Measurements from ENCODE around the gene NUAK2. TPM values are rescaled to one million over a fixed set of nuclear protein-coding genes. Genes with fewer than 3 reads are reported as not detected.

The NUAK2 gene
- polyA plus RNA-seq, 3 donors from 2014 or later = 6.3 to 26.4 (median 6.6) TPM

DNA sequence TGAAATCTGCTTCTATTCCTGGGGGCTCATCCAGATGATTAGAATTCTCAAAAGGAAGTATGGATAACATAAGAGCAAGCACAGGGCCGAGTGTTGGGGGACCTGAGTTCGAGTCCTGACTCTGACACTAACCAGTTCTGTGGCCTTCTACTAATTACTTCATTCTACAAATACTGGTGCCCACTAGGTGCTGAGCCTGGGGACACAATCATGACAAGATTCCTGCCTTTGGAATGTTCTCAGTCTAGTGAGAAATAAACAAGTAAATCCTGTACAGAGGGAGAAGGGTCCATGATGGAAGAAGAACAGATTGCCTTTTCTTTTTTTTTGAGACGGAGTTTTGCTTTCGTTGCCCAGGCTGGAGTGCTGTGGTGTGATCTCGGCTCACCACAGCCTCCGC is 2.2 kb upstream of the NUAK2 start:
- peaks cover 0 to 2% (median 0%) of the 10 kb centered on the region in 6 donors for H3K9me3 Mint-ChIP-seq
- peaks cover 0 to 3% (median 2%) of the 10 kb centered on the region in 3 donors for H3K36me3 Mint-ChIP-seq
- peaks cover 40 to 55% of the 10 kb centered on the region in 2 donors for H3K4me1 Mint-ChIP-seq
- H3K27me3 Mint-ChIP-seq (ENCODE audit: low read depth in 3 of 3) = peaks cover 3 to 4% (median 3%) of the 10 kb centered on the region in 3 donors
- no peak overlapping the region for H3K4me3 Mint-ChIP-seq
- H3K27ac Mint-ChIP-seq = no peak overlapping the region
- DNase-seq = no peak

DNA sequence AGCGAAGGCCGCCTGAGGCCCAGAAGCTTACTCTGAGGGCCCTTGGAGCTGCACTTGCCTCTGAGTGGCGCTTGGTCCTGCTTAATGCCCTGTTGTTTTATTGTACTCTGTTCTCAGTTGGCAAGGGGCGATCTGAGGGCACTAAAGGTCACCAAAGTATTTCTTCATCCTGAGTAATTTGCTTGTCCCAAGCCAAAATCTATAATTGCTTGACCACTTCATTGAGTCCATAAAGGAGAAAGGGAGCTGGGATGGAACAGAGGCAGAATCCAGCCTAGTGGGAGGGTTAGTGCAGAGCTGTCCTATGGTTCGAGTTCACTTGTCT is 376 bp upstream of the NUAK2 start:
- Mint-ChIP-seq H3K36me3 (peaks cover 0 to 7% (median 3%) of the 10 kb centered on the region in 3 donors), H3K27me3 (ENCODE audit: low read depth in 3 of 3) (peaks cover 3 to 4% (median 3%) of the 10 kb centered on the region in 3 donors), H3K4me1 (peaks cover 59 to 74% of the 10 kb centered on the region in 2 donors), H3K4me3 (peak overlapping the region; percentile 95 to 100 (median 99)), H3K9me3 (peaks cover 0 to 2% (median 0%) of the 10 kb centered on the region in 6 donors), H3K27ac (peak overlapping the region; percentile 57 to 90 (median 74))
- DNase-seq = no peak

DNA sequence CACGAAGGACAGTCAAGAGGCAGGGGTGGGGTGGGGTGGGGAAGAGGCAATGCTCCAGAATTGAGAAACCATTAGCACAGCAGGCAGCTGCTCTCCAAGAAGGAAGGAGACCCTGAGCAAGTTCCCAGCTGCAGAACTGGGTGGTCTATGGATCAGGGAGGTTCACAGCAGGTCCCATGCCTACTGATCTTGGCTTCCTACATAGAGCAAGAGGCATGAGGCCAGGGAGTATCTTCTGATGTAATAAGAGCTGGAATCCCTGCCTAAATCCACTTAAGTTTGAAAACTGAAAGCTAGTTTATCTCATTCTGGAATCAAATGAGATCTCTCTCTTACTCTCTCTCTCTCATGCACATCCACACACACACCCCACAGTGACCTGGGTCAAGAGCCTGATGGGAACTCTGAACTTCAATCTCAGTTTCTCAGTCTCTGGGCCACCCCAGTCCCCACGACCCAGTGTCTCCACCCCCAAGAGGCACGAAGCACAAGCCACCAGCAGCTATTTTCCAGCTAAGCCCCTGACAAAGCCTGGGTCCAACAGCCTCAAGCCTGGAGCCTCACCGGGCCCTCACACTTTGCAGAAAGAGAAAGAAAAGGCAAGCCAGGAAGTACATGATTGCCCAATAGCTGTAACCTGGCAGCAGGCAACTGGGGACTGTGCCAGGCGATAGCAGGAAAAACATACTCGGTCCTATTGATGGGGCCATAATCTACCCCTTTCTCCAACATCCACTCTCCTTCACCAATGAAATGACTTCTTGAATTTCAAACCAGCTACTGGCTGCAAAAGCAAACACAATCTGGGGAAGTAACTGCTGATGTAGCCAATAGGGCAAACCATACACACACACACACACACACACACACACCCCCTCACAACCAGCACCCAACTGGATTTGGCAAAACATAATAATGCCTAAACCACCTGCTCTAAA is 2.2 kb downstream of the NUAK2 start:
- Mint-ChIP-seq H3K27ac (peak overlapping the region; percentile 90 to 98 (median 95)), H3K4me1 (peaks cover 72 to 86% of the 10 kb centered on the region in 2 donors), H3K36me3 (peaks cover 0 to 7% (median 3%) of the 10 kb centered on the region in 3 donors), H3K9me3 (peaks cover 0 to 2% (median 0%) of the 10 kb centered on the region in 6 donors), H3K27me3 (ENCODE audit: low read depth in 3 of 3) (peaks cover 2 to 5% (median 3%) of the 10 kb centered on the region in 3 donors), H3K4me3 (peak overlapping the region; percentile 95 to 100 (median 99))
- peak; percentile 43 to 49 (median 49) for DNase-seq

DNA sequence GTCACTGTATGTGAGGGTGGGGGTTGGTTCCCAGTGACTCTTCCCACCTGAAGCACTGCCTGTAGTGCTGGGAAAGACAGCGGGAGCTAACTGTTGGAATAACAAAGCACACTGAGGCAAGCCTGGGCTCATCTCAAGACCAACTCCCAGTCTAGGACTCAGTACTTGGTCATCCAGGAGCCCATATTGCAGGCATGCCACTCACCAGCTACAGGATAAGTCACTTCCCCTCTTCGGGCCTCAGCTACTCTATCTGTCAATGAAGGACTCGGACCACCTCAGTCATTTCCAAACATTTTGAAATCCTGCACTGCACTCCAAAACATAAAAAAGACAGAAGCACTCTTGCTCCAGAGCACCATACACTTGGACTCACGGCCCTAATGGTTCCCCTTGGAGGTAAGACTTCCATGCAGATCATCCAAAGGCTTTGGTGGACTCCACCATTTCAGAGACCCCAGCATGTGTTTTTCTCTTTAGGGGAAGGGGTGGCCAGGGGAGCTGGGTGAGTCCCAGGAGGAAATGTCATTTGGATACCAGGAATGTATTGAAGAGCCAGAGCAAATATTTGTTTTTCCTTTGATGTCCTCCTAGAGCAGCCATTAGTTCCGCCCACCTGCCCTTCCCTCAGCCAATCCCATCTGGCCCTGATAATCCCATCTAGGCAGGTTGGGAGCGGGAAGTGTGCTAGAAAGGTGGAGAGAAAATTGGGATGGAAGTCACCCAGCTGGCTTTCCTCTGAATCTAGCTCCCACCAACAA is 3.1 kb downstream of the NUAK2 start:
- H3K27me3 Mint-ChIP-seq (ENCODE audit: low read depth in 3 of 3) = peaks cover 0 to 9% (median 5%) of the 10 kb centered on the region in 3 donors
- peak overlapping the region; percentile 95 to 100 (median 99) for H3K4me3 Mint-ChIP-seq
- H3K27ac Mint-ChIP-seq = peak overlapping the region; percentile 37 to 98 (median 84)
- H3K36me3 Mint-ChIP-seq = peaks cover 0 to 7% (median 3%) of the 10 kb centered on the region in 3 donors
- peaks cover 0 to 2% (median 0%) of the 10 kb centered on the region in 6 donors for H3K9me3 Mint-ChIP-seq
- peaks cover 81 to 90% of the 10 kb centered on the region in 2 donors for H3K4me1 Mint-ChIP-seq
- DNase-seq = no peak

DNA sequence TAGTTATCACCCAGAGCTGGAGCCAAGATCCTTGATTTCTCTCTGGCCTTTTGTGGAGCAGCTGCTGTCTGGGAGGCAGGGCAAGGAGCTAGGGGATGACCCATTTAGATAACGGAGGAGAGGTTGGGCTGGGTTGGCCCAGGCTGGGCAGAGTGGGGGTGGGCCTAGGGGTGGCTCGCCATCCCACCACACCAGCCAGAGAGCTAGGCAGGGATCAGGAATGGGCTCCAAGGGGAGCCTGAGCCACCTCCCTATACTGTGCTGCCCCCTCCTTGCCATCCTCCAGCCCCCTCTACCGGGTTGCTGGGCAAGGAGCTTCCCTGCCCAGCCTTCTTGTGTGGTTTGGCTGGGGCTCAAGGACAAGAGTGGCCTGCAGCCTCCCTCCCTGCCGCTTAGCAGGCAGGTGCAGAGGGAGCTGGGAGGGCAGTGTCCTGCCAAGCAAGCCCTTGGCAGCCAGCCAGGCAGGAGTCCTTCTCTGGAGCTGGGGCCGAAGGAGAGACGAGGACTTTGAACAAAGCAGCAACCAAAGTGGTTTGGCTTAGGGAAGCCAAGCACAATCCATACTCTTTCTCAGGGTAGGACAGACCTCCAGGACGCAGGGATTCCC is 4.1 kb downstream of the NUAK2 start:
- Mint-ChIP-seq H3K9me3 (peaks cover 0 to 2% (median 0%) of the 10 kb centered on the region in 6 donors), H3K4me1 (peaks cover 91 to 98% of the 10 kb centered on the region in 2 donors), H3K4me3 (peak overlapping the region; percentile 55 to 100 (median 95)), H3K27ac (peak overlapping the region; percentile 80 to 98 (median 93)), H3K27me3 (ENCODE audit: low read depth in 3 of 3) (peaks cover 0 to 9% (median 5%) of the 10 kb centered on the region in 3 donors), H3K36me3 (peaks cover 0 to 7% (median 3%) of the 10 kb centered on the region in 3 donors)
- no peak for DNase-seq

DNA sequence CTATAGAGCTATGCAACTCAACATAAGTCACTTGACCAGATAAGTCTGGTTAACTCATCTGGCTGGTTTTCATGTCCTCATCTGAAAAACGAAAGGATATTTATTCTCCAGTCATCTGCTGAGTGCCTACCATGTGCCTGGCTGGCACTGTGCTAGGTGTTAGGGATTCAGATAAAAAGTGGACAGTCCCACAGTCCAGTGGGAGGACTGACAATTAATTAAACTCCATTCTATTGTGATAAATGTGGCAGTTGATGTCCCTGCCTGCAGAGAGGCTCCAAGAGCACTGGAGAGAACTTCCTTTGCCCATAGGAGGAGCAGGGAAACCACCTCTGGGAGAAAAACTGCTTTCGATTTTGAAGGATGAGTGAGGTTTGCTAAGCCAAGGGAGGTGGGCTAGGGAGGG is 5.4 kb downstream of the NUAK2 start:
- Mint-ChIP-seq H3K4me1 (peaks cover 97 to 100% of the 10 kb centered on the region in 2 donors), H3K36me3 (peaks cover 5 to 12% (median 8%) of the 10 kb centered on the region in 3 donors), H3K4me3 (peak overlapping the region; percentile 43 to 100 (median 58)), H3K27me3 (ENCODE audit: low read depth in 3 of 3) (peaks cover 0 to 11% (median 2%) of the 10 kb centered on the region in 3 donors), H3K27ac (peak overlapping the region; percentile 82 to 98 (median 93)), H3K9me3 (peaks cover 0 to 2% (median 0%) of the 10 kb centered on the region in 6 donors)
- peak in 1 of 3 donors; percentile 15 for DNase-seq

DNA sequence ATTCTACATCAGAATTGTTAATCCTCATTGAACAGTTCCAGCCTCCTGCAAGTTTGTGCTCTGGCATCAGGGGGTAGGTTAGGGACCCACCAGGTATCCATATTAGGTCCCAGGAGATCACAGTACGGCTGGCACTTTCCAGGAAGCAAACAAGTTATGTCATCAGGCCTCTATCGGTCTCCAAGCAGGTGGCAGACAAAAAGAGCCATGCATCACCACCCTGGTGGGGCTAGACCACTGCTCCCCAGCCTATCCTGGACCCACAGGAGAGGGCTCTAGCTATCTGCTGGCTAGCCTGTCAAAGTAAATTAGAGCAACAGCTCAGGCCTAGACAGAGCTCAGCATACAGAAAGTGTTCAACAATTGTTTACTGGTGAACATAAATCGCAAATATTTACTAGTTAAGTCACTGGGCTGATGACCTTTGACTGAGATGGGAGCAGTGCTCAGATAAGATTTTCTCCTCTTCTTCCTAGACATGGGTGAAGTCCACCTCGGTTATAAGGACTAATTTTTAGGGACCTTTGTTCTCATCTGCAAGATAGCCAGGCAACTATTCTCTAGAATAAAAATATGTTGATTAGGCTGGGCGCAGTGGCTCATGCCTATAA is 6.4 kb downstream of the NUAK2 start:
- H3K27ac Mint-ChIP-seq = peak overlapping the region; percentile 92 to 98 (median 97)
- H3K36me3 Mint-ChIP-seq = peaks cover 15 to 19% (median 17%) of the 10 kb centered on the region in 3 donors
- peak in 2 of 3 donors; percentile 17 for DNase-seq
- H3K4me3 Mint-ChIP-seq = peak overlapping the region; percentile 79 to 93 (median 89)
- peaks cover 99% of the 10 kb centered on the region in 2 donors for H3K4me1 Mint-ChIP-seq
- peaks cover 0 to 8% (median 2%) of the 10 kb centered on the region in 3 donors for H3K27me3 Mint-ChIP-seq (ENCODE audit: low read depth in 3 of 3)
- peaks cover 0 to 2% (median 0%) of the 10 kb centered on the region in 6 donors for H3K9me3 Mint-ChIP-seq

DNA sequence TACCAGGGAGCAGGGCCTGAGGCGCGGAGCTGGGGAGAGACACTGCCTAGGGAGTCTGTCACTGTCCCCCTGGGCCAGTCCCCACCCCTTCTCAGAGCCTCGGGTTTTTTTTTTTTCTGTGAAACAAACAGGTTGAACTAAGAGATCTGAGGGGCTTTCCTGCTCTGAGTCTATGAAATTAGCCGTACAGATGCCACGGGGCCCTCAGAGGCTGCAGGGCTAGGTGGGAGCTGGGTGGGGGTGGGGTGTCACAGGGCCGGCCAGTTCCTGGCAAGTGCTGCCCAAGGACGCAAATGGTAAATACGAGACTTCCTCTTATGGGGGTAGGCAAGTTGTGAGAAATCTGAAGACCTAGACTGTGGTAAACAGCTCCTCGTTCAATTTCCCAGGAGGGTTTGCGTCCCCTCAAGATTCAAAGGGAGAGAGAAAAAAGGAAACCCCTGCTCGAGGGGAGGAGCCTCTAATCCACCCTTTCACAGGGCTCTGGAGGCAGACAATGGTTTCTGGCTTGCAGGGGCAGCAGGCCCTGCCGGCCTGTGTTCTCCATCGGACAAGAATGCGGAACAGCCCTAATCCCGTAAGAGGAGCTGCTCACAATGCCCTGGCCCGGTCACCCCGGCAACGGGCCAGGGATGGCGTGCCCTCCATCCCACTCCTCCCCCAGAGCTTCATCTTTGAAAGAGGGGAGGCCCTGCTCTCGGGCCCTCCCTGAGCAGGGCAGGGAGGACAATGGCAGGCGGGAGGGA is 7.8 kb downstream of the NUAK2 start:
- H3K27me3 Mint-ChIP-seq (ENCODE audit: low read depth in 3 of 3) = peaks cover 0 to 8% (median 2%) of the 10 kb centered on the region in 3 donors
- H3K4me1 Mint-ChIP-seq = peaks cover 87 to 92% of the 10 kb centered on the region in 2 donors
- H3K36me3 Mint-ChIP-seq = peaks cover 15 to 31% (median 17%) of the 10 kb centered on the region in 3 donors
- DNase-seq = peak; percentile 65 to 71 (median 66)
- H3K27ac Mint-ChIP-seq = peak overlapping the region; percentile 92 to 98 (median 97)
- no peaks in the 10 kb centered on the region for H3K9me3 Mint-ChIP-seq
- H3K4me3 Mint-ChIP-seq = peak overlapping the region; percentile 79 to 93 (median 89)

DNA sequence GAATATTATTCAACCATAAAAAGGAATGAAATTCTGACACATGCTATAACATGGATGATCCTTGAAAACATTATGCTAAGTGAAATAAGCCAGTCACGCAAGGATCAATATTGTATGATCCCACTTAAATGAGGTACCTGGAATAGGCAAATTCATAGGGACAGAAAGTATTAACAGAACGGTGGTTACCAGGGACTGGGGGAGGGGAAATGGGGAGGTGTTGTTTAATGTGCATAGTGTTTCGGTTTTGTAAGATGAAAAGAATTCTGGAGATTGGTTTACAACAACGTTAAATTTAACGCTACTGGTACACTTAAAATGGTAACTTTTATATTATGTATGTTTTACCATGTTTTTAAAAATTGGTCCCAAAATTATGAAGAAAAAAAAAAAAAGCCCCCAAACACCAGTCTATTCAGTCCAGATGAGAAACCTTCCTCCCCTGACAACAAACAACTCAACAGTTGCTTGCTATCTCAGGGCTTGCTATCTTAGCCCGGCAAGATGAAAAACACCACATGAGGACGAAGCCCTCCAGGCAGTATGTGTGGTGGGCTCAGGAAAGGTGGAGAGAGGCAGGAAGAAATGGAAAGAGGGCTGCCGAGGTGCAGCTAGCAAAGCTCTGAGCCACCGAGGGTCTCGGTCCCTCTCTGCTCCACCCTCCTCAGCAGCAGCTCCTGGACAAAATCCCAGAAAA is 8.5 kb downstream of the NUAK2 start:
- H3K27me3 Mint-ChIP-seq (ENCODE audit: low read depth in 3 of 3) = peaks cover 0 to 8% (median 2%) of the 10 kb centered on the region in 3 donors
- peaks cover 79 to 87% of the 10 kb centered on the region in 2 donors for H3K4me1 Mint-ChIP-seq
- peaks cover 12 to 38% (median 23%) of the 10 kb centered on the region in 3 donors for H3K36me3 Mint-ChIP-seq
- peak overlapping the region; percentile 79 to 93 (median 89) for H3K4me3 Mint-ChIP-seq
- peak in 2 of 3 donors; percentile 14 to 21 for DNase-seq
- H3K9me3 Mint-ChIP-seq = no peaks in the 10 kb centered on the region
- H3K27ac Mint-ChIP-seq = peak overlapping the region; percentile 92 to 98 (median 97)

DNA sequence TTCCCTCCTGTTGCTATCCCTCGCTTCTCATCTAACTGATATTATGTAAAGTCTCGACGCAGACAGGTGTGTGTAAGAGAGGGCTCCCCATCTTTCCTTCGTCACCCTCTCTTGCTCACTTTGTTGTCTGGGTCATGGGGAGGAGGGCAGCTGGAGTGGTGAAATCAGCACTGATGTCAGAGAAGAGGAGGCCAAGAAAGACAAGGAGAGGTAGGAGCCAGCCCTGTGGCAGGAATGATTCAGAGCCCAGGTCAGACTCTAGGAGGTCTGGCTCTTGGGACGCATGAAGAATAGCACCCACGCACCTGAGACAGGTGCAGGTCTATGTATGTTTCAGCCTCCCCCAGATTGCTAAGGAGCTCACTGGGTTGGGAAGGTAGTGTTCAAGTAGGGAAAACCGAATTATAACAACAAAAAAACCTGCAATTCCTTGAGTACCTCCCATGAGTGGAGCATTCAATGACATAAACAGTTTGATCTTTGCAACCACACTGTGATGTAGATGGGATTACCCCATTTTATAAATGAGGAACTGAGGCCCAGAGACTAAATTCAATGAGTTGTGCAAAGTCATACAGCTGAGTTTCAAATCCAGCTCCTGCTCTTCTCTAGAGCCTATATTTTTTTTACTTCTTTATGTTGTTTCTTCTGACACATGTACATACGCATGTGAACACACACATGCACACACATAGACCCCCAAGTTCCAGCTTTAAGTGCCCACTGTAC is 10.4 kb downstream of the NUAK2 start:
- Mint-ChIP-seq H3K4me1 (peaks cover 63 to 84% of the 10 kb centered on the region in 2 donors), H3K27ac (peak overlapping the region; percentile 58 to 98 (median 82)), H3K4me3 (peak overlapping the region in 3 of 5 donors; percentile 15 to 55 (median 35)), H3K36me3 (peaks cover 12 to 55% (median 26%) of the 10 kb centered on the region in 3 donors), H3K27me3 (ENCODE audit: low read depth in 3 of 3) (peaks cover 0 to 8% (median 2%) of the 10 kb centered on the region in 3 donors), H3K9me3 (no peaks in the 10 kb centered on the region)
- no peak for DNase-seq

DNA sequence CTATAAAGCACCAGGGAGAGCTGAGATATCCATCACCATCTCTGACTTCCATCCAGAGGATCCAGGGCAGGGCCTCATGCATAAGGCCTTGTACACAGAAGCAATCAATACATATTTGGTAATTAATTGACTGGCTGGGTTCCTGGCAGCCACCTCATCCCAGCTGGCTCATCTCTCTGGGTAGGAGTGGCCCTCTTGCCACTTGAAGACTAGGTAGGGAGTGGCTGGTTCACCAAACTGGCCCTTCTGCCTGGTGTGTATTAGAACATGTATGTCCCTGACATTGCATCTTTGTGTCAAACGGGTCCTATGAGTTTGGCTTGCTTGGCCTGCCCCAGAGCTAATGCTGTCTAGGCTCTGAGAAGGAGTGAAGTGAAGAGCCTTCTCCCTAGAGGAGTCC is 11.8 kb downstream of the NUAK2 start:
- Mint-ChIP-seq H3K27ac (peak overlapping the region in 3 of 6 donors; percentile 26 to 71 (median 32)), H3K36me3 (peaks cover 21 to 66% (median 36%) of the 10 kb centered on the region in 3 donors), H3K4me3 (no peak overlapping the region), H3K9me3 (no peaks in the 10 kb centered on the region), H3K27me3 (ENCODE audit: low read depth in 3 of 3) (peaks cover 0 to 8% (median 2%) of the 10 kb centered on the region in 3 donors), H3K4me1 (peaks cover 56 to 78% of the 10 kb centered on the region in 2 donors)
- DNase-seq = no peak
